Medulla oblongata (tissue), 1 donor: ENCODE results near the gene AR.

Experiments used
- DNase-seq: peaks from one replicate; pipeline ENCODE4 v3.0.0-alpha.2; 2015; ENCODE audit errors: extremely low spot score

Gene AR, protein sequence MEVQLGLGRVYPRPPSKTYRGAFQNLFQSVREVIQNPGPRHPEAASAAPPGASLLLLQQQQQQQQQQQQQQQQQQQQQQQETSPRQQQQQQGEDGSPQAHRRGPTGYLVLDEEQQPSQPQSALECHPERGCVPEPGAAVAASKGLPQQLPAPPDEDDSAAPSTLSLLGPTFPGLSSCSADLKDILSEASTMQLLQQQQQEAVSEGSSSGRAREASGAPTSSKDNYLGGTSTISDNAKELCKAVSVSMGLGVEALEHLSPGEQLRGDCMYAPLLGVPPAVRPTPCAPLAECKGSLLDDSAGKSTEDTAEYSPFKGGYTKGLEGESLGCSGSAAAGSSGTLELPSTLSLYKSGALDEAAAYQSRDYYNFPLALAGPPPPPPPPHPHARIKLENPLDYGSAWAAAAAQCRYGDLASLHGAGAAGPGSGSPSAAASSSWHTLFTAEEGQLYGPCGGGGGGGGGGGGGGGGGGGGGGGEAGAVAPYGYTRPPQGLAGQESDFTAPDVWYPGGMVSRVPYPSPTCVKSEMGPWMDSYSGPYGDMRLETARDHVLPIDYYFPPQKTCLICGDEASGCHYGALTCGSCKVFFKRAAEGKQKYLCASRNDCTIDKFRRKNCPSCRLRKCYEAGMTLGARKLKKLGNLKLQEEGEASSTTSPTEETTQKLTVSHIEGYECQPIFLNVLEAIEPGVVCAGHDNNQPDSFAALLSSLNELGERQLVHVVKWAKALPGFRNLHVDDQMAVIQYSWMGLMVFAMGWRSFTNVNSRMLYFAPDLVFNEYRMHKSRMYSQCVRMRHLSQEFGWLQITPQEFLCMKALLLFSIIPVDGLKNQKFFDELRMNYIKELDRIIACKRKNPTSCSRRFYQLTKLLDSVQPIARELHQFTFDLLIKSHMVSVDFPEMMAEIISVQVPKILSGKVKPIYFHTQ

DNA sequence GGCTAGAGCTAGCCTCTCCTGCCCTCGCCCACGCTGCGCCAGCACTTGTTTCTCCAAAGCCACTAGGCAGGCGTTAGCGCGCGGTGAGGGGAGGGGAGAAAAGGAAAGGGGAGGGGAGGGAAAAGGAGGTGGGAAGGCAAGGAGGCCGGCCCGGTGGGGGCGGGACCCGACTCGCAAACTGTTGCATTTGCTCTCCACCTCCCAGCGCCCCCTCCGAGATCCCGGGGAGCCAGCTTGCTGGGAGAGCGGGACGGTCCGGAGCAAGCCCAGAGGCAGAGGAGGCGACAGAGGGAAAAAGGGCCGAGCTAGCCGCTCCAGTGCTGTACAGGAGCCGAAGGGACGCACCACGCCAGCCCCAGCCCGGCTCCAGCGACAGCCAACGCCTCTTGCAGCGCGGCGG lies at the start of gene AR:
Gene AR (plus strand): TSS at position 204 of the 400 bp plus-strand sequence. CDS start 1,126 bp downstream, outside the sequence.
- DNase-seq: peak; percentile 20

DNA sequence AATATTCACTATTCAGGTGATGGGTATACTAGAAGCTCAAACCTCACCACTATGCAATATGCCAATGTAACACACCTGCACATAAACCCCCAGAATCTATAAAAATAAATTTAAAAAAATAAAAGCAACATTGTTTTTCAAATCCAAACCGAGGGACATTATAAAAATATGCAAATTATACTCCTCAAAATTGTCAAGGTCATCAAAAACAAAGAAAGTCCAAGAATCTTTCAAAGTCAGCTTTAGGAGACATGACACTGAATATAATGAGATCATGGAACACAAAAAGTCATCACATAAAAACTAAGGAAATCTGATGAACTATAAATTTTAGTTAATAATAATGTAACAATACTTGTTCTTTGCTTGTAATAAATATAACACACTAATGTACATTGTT lies 43.2 kb upstream of the AR start:
- DNase-seq: no peak

DNA sequence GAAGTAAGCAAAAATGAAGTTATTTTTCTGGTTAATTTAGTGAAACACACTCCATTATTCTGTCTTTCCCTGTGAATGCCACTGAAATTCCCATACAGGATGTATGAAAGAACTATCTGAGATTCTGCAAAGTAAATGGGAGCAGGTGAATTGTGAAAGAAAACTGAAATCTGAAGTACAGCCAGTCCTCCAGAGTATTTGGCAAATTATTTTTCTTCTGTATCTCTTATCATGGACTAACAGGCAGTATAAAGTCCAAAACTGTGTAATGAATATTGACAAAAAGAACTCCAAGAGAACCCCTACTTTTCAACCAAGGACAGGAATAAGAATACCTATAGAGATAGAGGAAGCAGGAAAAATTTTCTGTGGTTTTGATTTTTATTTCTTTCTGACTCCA lies 40.8 kb upstream of the AR start:
- no peak for DNase-seq

DNA sequence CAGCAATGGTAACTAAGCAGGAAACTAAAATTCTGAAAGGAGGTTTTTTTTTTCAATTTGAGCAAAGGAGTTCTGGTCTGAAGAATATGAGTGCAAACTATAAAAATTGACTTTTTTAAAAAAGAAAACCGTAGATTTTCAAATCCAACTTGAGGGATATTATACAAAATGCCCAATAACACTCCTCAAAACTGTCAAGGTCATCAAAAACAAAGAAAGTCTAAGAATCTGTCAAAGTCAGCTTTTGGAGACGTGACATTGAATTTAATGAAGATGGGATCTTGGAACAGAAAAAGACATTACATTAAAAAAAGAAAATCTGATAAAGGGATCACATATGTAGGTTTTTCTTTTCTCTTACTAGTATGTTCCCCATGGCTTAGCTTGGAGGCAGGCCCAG lies 40.4 kb upstream of the AR start:
- no peak for DNase-seq

DNA sequence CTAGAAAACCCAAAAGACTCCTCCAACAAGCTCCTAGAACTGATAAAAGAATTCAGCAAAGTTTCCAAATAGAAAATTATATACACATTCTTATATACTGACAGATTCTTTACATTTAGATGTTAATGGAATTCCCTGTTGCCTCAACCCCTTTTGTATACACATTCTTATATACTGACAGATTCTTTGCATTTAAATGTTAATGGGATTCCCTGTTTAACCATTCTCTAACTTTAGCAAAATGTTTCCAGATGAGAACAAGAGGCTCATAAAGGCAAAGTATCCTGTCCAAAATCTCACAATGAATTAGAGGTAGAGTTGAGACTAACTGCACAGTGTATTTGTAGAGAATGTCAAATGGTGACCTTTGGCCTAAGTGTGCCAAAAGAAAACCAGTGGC lies 23.1 kb upstream of the AR start:
- no peak for DNase-seq

DNA sequence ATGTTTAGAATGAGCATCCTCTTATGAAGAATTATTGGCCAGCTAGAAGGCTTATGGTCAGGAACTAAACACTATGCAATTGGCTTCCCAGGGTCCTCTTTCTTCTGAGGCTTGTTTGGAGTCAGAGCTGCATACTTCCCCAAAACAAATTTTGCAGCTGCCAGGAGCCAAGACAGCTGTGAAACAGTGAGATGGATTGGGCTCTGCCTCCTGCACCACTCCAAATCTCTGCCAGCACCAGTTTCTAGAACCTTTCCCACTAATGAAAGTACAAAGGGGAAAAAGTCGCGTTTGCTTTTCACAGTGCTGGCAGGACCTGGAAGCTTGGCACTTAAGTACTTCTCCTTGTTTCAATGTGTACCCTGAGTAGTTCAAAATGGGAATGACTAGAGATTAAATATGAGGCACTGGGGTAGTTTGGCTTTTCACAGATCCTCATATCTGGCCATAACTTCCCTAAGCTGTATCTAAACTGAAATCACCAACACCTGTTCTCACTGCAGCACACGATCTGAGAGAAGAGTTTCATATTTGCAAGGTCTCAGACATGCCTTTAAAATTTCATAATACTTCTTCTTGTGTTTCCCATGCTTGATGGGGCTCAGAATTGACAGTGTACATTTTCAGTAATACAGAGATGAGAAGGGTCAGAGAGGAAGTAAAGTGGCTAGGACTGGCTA lies 20.7 kb upstream of the AR start:
- DNase-seq: no peak

DNA sequence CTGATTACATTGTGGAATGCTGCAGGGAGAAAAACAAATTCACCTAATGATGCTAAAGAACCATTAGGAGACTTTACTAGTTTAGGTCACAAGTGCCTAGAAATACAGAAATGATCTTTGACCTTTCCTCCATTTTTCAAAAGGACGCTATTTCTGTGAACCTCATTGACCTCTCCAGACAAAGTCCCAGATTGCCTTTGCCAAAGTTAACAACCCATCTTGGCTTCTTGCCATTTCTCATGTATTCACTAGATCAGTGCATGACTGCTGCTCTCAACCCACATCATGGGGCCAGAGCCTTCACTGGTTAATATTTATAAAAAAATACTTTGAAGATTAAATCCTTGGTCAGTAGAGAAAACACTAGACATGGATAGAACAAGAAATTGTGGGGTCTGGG lies 19.9 kb upstream of the AR start:
- no peak for DNase-seq

DNA sequence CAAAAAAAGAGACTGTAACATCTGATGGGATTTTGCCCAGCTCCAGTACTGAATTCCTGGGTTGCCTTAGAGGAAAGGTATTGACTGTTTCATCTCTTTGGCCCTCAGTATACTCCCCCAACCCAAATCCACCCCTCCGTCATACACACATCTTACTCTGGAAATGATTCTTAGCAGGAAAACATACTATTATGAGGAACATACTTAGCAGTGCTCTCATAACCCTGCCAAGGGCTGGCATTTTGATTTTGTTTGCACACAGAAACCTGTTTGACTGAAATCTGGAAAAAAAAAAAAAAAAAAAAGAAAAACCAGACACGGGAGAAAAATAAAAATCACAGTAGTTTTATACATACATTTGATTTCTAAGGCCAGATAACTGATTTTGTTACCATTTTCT lies 19.4 kb upstream of the AR start:
- DNase-seq: no peak

DNA sequence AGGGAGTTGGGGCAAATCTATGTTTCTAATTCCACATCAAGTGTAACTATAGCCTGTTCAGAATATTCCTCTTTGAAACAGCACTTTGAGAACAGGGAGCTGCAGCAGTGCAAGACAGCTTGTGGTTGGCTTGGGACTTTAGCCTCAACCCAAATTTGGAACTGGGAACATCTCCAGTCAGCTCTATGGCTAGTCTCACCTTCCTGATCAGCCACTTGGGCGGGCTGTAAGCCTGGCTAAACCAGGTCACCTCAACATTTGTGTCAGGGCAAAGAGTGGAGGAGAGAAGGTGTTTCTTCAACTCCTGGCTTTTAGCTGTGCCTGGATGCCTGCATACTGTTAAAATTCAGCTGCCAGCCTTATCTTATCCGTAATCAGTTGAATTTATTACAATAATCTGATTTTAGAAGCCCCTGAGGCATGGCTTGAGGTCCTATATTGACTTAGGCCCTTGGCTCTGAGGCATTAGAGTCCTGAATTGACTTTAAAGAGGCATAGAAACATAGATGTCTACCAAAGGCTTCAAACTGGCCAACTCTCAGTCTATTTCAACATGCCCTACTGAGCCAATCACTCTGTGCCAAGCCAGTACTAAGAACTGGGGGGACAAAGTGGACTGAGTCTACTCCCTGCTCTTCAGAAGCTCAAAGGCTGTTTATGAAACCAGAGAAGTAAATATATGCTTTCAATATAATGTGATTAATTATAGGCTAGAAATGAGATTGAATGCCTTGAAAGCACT lies 18.7 kb upstream of the AR start:
- DNase-seq: no peak

DNA sequence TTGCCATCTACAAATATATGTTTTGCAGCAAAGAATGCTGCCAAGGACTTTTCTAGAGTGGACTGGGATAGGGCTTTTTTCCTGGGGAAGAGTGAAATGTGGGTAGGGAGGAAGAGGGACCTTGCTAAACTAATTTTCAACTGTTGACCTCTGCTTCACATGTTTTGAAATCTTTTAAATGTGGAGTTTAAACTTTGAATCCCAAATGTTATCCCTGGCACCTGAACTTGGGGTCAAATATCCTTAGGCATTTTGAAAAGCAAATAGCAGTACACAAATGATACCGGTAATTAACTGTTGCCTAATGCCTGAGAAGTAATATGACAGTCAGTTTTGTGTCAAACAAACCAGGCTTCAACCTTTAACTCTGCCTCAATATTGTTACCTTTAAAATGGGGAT lies 7.3 kb upstream of the AR start:
- no peak for DNase-seq

DNA sequence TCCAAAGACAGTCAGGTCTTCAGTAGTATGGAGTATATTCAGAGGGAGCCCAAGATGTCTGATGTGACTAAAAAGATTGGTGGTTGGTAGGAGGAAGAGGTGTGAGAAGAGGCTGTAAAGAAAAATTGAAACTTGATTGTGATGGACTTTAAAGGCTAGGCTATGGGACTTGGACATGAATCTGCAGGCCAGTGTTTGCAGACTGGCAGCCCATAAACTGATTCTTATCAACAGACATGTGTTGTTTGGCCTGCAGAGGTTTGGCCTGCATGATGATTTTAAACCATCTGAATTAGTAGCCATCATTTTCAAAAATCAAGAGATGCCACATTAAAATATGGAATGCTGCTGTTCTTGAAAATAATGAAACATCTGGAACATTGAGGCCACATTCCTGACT lies 5.4 kb upstream of the AR start:
- no peak for DNase-seq

DNA sequence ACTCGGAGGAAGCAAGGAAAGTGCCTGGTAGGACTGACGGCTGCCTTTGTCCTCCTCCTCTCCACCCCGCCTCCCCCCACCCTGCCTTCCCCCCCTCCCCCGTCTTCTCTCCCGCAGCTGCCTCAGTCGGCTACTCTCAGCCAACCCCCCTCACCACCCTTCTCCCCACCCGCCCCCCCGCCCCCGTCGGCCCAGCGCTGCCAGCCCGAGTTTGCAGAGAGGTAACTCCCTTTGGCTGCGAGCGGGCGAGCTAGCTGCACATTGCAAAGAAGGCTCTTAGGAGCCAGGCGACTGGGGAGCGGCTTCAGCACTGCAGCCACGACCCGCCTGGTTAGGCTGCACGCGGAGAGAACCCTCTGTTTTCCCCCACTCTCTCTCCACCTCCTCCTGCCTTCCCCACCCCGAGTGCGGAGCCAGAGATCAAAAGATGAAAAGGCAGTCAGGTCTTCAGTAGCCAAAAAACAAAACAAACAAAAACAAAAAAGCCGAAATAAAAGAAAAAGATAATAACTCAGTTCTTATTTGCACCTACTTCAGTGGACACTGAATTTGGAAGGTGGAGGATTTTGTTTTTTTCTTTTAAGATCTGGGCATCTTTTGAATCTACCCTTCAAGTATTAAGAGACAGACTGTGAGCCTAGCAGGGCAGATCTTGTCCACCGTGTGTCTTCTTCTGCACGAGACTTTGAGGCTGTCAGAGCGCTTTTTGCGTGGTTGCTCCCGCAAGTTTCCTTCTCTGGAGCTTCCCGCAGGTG lies 637 bp downstream of the AR start:
- no peak for DNase-seq

DNA sequence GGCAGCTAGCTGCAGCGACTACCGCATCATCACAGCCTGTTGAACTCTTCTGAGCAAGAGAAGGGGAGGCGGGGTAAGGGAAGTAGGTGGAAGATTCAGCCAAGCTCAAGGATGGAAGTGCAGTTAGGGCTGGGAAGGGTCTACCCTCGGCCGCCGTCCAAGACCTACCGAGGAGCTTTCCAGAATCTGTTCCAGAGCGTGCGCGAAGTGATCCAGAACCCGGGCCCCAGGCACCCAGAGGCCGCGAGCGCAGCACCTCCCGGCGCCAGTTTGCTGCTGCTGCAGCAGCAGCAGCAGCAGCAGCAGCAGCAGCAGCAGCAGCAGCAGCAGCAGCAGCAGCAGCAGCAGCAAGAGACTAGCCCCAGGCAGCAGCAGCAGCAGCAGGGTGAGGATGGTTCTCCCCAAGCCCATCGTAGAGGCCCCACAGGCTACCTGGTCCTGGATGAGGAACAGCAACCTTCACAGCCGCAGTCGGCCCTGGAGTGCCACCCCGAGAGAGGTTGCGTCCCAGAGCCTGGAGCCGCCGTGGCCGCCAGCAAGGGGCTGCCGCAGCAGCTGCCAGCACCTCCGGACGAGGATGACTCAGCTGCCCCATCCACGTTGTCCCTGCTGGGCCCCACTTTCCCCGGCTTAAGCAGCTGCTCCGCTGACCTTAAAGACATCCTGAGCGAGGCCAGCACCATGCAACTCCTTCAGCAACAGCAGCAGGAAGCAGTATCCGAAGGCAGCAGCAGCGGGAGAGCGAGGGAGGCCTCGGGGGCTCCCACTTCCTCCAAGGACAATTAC lies 1.4 kb downstream of the AR start:
- no peak for DNase-seq

DNA sequence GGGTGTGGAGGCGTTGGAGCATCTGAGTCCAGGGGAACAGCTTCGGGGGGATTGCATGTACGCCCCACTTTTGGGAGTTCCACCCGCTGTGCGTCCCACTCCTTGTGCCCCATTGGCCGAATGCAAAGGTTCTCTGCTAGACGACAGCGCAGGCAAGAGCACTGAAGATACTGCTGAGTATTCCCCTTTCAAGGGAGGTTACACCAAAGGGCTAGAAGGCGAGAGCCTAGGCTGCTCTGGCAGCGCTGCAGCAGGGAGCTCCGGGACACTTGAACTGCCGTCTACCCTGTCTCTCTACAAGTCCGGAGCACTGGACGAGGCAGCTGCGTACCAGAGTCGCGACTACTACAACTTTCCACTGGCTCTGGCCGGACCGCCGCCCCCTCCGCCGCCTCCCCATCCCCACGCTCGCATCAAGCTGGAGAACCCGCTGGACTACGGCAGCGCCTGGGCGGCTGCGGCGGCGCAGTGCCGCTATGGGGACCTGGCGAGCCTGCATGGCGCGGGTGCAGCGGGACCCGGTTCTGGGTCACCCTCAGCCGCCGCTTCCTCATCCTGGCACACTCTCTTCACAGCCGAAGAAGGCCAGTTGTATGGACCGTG lies 2.2 kb downstream of the AR start:
- no peak for DNase-seq

DNA sequence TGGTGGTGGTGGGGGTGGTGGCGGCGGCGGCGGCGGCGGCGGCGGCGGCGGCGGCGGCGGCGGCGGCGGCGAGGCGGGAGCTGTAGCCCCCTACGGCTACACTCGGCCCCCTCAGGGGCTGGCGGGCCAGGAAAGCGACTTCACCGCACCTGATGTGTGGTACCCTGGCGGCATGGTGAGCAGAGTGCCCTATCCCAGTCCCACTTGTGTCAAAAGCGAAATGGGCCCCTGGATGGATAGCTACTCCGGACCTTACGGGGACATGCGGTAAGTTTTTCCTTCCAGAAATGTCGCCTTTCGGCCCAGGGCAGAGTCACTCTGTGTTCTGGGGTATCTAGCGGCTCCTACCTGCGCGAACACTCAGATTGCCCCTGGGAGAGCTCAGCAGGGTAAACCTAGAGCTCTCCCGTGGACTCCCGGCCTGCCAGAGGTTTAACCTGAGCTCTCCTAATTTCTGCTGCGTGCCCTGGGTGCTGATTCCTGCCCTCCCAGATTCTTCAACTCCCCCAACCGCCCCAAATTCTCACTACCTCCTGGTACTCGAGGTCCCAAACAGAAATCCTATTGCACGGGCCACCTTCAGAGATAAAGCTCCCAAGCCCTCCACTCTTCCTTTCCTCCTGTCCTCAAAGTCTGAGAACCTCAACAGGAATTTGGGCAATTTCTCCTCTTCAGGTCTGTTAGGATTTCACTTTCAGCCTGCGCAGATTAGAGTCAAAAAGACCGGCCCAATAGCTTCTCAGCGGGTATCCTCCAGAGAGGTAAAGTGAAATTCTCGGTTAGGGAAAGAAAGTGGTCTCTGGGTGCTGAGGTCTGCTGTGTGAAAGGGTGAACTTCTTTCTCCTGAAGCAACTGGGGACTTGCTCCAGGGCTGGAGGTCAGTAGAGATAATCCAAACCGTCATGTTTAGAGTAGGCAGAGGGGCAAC lies 2.9 kb downstream of the AR start:
- no peak for DNase-seq

DNA sequence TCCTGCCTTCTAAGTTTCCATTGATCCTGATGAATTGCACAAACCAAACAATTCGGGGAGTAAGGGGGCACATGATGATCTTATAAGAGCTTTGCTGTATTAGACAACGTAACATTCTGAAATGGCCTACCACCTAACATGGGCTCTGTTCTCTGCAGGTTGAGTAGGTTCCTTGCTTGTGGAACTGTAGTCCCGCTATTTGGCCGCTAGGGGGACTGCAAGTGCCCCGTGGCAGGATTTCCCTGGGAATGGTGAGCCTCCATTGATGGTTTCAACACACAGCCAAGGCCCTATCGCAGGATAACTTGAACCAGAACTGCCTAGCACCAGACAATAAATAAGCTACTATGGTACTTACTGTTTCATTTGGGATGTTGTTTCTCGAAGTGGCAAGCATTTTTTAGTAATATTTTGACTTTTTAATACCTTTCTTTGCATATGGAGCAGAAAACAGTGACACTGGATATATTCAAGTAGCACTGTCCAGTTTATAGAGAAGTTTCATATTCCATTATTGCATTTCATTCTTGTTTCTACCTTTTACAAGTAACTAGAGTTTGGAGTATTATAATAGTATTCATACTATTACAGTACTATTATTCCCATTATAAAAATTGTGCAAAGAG lies 11.9 kb downstream of the AR start:
- no peak for DNase-seq

DNA sequence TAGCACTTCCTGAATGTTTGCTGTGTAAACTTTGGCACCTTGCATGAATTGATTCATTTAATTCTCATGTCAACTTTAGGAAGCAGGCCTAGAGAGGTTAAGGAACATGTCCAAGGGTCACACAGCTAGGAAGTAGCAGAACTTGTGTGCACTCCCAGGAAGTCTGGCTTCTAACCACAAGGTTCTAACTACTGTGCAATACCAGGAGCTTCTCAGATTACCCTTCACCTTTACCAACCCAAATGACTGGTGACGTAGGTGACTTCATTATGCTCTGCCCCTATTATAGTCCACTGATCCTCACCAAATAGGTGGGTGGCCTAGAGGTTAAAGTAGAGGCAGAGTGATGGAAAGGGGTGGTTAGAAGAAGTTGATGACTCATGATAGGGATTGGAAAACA lies 14.4 kb downstream of the AR start:
- DNase-seq: no peak
